Naive thymus-derived CD4-positive, alpha-beta T cell (primary cell): ENCODE results near the gene REM2. TPM values are rescaled to one million over a fixed set of nuclear protein-coding genes. Genes with fewer than 3 reads are reported as not detected.

ENCODE experiments used
- ATAC-seq: fragments of 150-1000 bp; cut with Tn5 transposase; 2 replicates; pipeline ENCODE4 v1.10.0; 2021; ENCODE audit warnings: mild to moderate bottlenecking, moderate library complexity
- CTCF ChIA-PET: fragments of 350-600 bp; sonication (Branson Sonifier 250); formaldehyde crosslinking; loops from one replicate; lab custom pipeline; 2021; ENCODE audit warnings: antibody characterized with exemption; lab: Charles Lee
- POLR2A ChIA-PET: fragments of 350-600 bp; sonication (Branson Sonifier 250); formaldehyde crosslinking; loops from one replicate; lab custom pipeline; 2021; ENCODE audit warnings: antibody characterized with exemption, inconsistent platforms; lab: Charles Lee
- DNase-seq, 9 donors: peaks; one replicate each; pipeline versions ENCODE4 v3.0.0 to v3.0.0-alpha.2; 2020 to 2022; ENCODE audit warnings: mixed read lengths in 1 of 9
- H3K27ac ChIP-seq: one replicate; pipeline ENCODE4 v1.7.0; 2013; ENCODE audit warnings: mild to moderate bottlenecking, low read depth, low read length, moderate library complexity
- H3K27me3 ChIP-seq, 2 donors: one replicate each; pipeline ENCODE4 v1.7.0; 2013; ENCODE audit warnings: low read length in 2 of 2, mild to moderate bottlenecking in 2 of 2, moderate library complexity in 2 of 2; ENCODE audit not compliant: control insufficient read depth in 2 of 2, insufficient read depth in 2 of 2
- H3K36me3 ChIP-seq, 3 experiments: 1 replicate in 2 of 3; 2 replicates in 1 of 3; pipeline ENCODE4 v1.7.0; 2013; ENCODE audit warnings: low read length in 3 of 3, mild to moderate bottlenecking in 3 of 3, moderate library complexity in 1 of 3; ENCODE audit not compliant: insufficient read depth in 3 of 3, control insufficient read depth in 2 of 3
- H3K4me1 ChIP-seq, 2 donors: one replicate each; pipeline ENCODE4 v1.7.0; 2013; ENCODE audit warnings: low read length in 2 of 2, mild to moderate bottlenecking in 2 of 2, moderate library complexity in 1 of 2; ENCODE audit not compliant: control insufficient read depth in 2 of 2, insufficient read depth in 2 of 2
- H3K4me3 ChIP-seq: 2 replicates; pipeline ENCODE4 v1.7.0; 2013; ENCODE audit warnings: mild to moderate bottlenecking, low read length
- H3K9me3 ChIP-seq, 3 experiments: 1 replicate in 2 of 3; 2 replicates in 1 of 3; pipeline ENCODE4 v1.7.0; 2013; ENCODE audit warnings: low read length in 3 of 3; ENCODE audit not compliant: control insufficient read depth in 2 of 3
- H3K27ac Mint-ChIP-seq, 9 donors: one replicate each; pipeline ENCODE4 v1.8.0; 2020 to 2022; ENCODE audit warnings: mixed read lengths in 9 of 9, mild to moderate bottlenecking in 8 of 9, moderate library complexity in 5 of 9, inconsistent platforms in 2 of 9
- H3K27me3 Mint-ChIP-seq, 5 donors: one replicate each; pipeline ENCODE4 v1.8.0; 2021 to 2022; ENCODE audit warnings: mixed read lengths in 5 of 5, mild to moderate bottlenecking in 1 of 5
- H3K36me3 Mint-ChIP-seq, 5 donors: one replicate each; pipeline ENCODE4 v1.8.0; 2020 to 2022; ENCODE audit warnings: mixed read lengths in 5 of 5, mild to moderate bottlenecking in 3 of 5, inconsistent platforms in 1 of 5
- H3K4me1 Mint-ChIP-seq, 7 donors: one replicate each; pipeline ENCODE4 v1.8.0; 2020 to 2022; ENCODE audit warnings: mixed read lengths in 7 of 7, mild to moderate bottlenecking in 3 of 7, inconsistent platforms in 1 of 7
- H3K4me3 Mint-ChIP-seq, 10 donors: one replicate each; pipeline ENCODE4 v1.8.0; 2020 to 2022; ENCODE audit warnings: mild to moderate bottlenecking in 10 of 10, mixed read lengths in 10 of 10, moderate library complexity in 6 of 10, inconsistent platforms in 2 of 10
- H3K9me3 Mint-ChIP-seq, 11 donors: one replicate each; pipeline ENCODE4 v1.8.0; 2020 to 2022; ENCODE audit warnings: mixed read lengths in 11 of 11, mild to moderate bottlenecking in 4 of 11, inconsistent platforms in 1 of 11, moderate library complexity in 1 of 11
- intact Hi-C, 2 donors: fragments of 100-400 bp; cut with micrococcal nuclease; formaldehyde crosslinking; loops; one replicate each; pipeline ENCODE4 v1.15.1; 2023
- polyA plus RNA-seq, 2 donors: library from polyadenylated mRNA; unstranded; fragments of 300-500 nt; fragmentation: Illumina TruSeq; gene quantifications; one replicate each; pipeline ENCODE4 v1.2.3, GENCODE V29; 2021
- total RNA-seq, 6 experiments: library from RNA in 5 of 6; stranded (reverse) in 5 of 6; gene quantifications; 1 replicate in 5 of 6; 2 replicates in 1 of 6; pipeline ENCODE4 v1.2.3 and lab custom pipeline; 2021 to 2026

REM2 gene
- total and polyA plus RNA-seq, 7 experiments from 2014 or later = 0.58 to 8.6 (median 3.9) TPM

DNA sequence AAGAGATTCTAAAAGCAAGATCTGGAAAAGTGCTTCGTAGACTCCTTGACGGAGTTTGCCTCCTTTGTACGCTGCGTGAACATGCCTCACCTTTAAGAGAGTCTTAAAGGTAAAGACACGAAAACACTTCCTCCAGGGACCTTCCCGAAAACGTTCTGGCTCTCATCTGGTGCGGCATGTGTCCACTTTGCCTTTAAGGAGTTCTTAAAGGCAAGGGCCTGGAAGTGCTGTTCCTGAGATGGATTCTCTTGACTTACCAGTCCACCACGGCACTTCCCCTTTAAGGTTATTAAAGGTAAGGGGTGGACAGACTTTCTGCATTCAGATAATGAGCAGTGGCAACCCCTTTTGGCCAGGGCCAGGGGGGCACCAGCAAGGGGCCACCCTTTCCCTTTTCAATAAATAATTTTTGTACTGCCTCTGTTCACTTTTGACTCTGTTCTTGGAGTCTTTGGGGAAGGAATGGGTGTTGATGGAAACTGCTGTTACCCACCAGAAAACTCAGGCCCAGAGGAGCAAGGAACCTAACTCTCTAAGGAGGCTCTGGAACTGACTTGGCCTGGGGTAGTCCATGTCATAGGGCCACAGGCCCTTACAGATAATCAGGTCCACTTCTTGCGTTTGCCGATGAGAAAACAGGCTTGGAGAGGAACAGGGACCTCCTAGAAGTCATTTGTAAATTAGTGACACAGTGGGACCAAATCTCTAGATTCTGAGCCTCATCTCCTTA, 4.4 kb downstream of the REM2 start:
- DNase-seq = peak in 6 of 9 donors; percentile 6 to 56 (median 41)
- no peaks in the 10 kb centered on the region for H3K36me3 ChIP-seq
- Mint-ChIP-seq H3K36me3 (peaks cover 0 to 10% (median 5%) of the 10 kb centered on the region in 5 donors), H3K27ac (peak overlapping the region; percentile 85 to 98 (median 96)), H3K4me1 (peaks cover 37 to 72% (median 65%) of the 10 kb centered on the region in 7 donors), H3K9me3 (no peaks in the 10 kb centered on the region), H3K4me3 (peak overlapping the region; percentile 88 to 100 (median 92)), H3K27me3 (peaks cover 0 to 21% (median 0%) of the 10 kb centered on the region in 5 donors)
- H3K9me3 ChIP-seq = no peaks in the 10 kb centered on the region
- POLR2A ChIA-PET = interaction anchor here (1.2 to 10.6 kb wide), 8 partner anchors 9 to 317 kb away, joined by 3 to 145 read pairs (median 4); partner anchors contain the start of genes DAD1, LRP10 and PRMT5
- intact Hi-C loops = loop anchor here (1.0 to 5.0 kb wide), 6 partner anchors 13 to 121 kb away; partner anchors contain the start of genes LRP10 (in 1 of the 2), MRPL52 (in 1 of the 2), OXA1L (in 1 of the 2) and PRMT5 (in 1 of the 2)
- peak overlapping the region; percentile 77 for H3K4me3 ChIP-seq
- peaks cover 21 to 53% of the 10 kb centered on the region in 2 donors for H3K4me1 ChIP-seq
- H3K27me3 ChIP-seq = no peaks in the 10 kb centered on the region
- ATAC-seq = peak; percentile 47
- CTCF ChIA-PET = interaction anchor here (0.7 to 8.0 kb wide), 6 partner anchors 15 to 408 kb away, joined by 3 to 75 read pairs (median 9); partner anchors contain the start of genes LRP10 and RBM23
- H3K27ac ChIP-seq = peak overlapping the region; percentile 75

DNA sequence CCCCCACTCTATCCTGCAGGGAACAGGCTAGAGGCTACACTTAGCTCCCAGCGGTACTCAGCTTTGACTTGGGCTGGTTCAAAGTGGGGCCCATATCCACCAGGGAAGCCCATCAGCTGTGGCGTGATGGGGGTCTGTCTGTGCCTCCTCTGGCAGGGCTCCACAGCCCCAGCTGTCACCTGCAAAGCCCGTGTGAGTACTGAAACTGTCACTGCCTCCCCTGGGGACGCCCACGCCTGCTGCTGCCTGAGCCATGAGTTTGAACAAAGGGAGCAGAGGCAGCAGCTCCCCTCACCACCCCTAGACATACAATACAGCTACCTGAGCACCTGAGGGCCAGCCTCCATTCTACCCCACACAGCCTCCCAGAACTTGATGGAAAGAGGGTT, 5.0 kb downstream of the REM2 start:
- peaks cover 0 to 10% (median 6%) of the 10 kb centered on the region in 5 donors for H3K36me3 Mint-ChIP-seq
- intact Hi-C loops = loop anchor here (1.0 to 5.0 kb wide), 6 partner anchors 12 to 122 kb away; partner anchors contain the start of genes RBM23 (in 2 of the 2), LRP10 (in 1 of the 2), MRPL52 (in 1 of the 2) and OXA1L (in 1 of the 2)
- peaks cover 0 to 19% (median 0%) of the 10 kb centered on the region in 5 donors for H3K27me3 Mint-ChIP-seq
- peak overlapping the region; percentile 77 for H3K4me3 ChIP-seq
- POLR2A ChIA-PET = interaction anchor here (1.2 to 10.6 kb wide), 7 partner anchors 8 to 299 kb away, joined by 3 to 145 read pairs (median 5); partner anchors contain the start of genes DAD1, LRP10 and RBM23
- peak overlapping the region; percentile 75 for H3K27ac ChIP-seq
- H3K4me3 Mint-ChIP-seq = peak overlapping the region; percentile 88 to 100 (median 92)
- ATAC-seq (peak; percentile 18), DNase-seq (peak in 6 of 9 donors; percentile 28 to 53 (median 42))
- no peaks in the 10 kb centered on the region for H3K27me3 ChIP-seq
- peaks cover 37 to 68% (median 59%) of the 10 kb centered on the region in 7 donors for H3K4me1 Mint-ChIP-seq
- CTCF ChIA-PET = interaction anchor here (0.7 to 8.0 kb wide), 5 partner anchors 12 to 409 kb away, joined by 3 to 75 read pairs (median 8); partner anchors contain the start of genes LRP10 and RBM23
- H3K9me3 Mint-ChIP-seq = no peaks in the 10 kb centered on the region
- H3K36me3 ChIP-seq = no peaks in the 10 kb centered on the region
- peaks cover 21 to 53% of the 10 kb centered on the region in 2 donors for H3K4me1 ChIP-seq
- peak overlapping the region; percentile 85 to 98 (median 96) for H3K27ac Mint-ChIP-seq
- no peaks in the 10 kb centered on the region for H3K9me3 ChIP-seq

DNA sequence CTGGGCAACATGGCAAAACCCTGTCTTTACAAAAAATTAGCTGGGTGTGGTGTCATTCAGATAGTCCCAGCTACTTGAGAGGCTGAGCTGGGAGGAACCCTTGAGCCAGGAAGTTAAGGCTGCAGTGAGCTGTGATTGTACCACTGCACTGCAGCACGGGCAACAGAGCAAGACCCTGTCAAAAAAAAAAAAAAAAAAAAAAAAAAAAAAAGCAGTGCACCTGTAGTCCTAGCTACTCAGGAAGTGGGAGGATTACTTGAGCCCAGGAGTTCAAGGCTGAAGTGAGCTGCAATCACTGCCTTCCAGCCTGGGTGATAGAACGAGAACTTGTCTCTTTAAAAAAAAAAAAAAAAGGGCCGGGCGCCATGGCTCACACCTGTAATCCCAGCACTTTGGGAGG, 5.6 kb downstream of the REM2 start:
- H3K27me3 Mint-ChIP-seq = peaks cover 0 to 16% (median 0%) of the 10 kb centered on the region in 5 donors
- H3K4me3 ChIP-seq = peak overlapping the region; percentile 77
- DNase-seq = peak in 5 of 9 donors; percentile 14 to 48 (median 29)
- peaks cover 0 to 15% (median 8%) of the 10 kb centered on the region in 5 donors for H3K36me3 Mint-ChIP-seq
- H3K27me3 ChIP-seq = no peaks in the 10 kb centered on the region
- H3K9me3 Mint-ChIP-seq = no peaks in the 10 kb centered on the region
- H3K9me3 ChIP-seq = no peaks in the 10 kb centered on the region
- ATAC-seq = no peak
- intact Hi-C loops = loop anchor here (1.0 to 5.0 kb wide), 2 partner anchors 31 to 61 kb away; partner anchors contain the start of genes MRPL52 (in 1 of the 2) and RBM23 (in 1 of the 2)
- H3K27ac Mint-ChIP-seq = peak overlapping the region; percentile 42 to 98 (median 96)
- CTCF ChIA-PET = interaction anchor here (0.6 to 8.0 kb wide), 13 partner anchors 8 to 944 kb away, joined by 3 to 75 read pairs (median 5); partner anchors contain the start of genes LRP10 and RBM23
- POLR2A ChIA-PET = interaction anchor here (0.7 to 10.6 kb wide), 9 partner anchors 8 to 1046 kb away, joined by 3 to 145 read pairs (median 5); partner anchors contain the start of genes DAD1, LRP10 and RBM23
- peak overlapping the region; percentile 33 to 100 (median 92) for H3K4me3 Mint-ChIP-seq
- peak overlapping the region; percentile 75 for H3K27ac ChIP-seq
- H3K36me3 ChIP-seq = no peaks in the 10 kb centered on the region
- H3K4me1 Mint-ChIP-seq = peaks cover 34 to 61% (median 53%) of the 10 kb centered on the region in 7 donors
- H3K4me1 ChIP-seq = peaks cover 21 to 47% of the 10 kb centered on the region in 2 donors

DNA sequence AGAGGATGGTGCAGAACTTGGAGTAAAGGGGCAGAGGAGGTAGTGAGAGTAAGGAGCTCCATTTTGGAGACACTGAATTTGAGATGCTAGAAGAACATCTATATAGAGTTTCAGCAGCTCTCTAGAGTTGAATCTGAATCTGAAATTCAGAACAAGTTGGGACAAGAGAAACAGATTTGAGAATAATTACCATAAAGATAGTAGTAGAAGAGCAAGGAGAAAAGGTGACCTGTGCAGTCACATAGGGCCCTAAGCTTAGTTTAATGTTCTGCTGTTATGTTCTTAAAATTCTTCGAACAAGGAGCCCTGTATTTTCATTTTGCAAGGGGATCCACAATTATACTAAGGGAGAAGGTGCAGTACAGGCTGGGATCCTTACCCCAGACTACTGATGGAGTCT, 7.4 kb downstream of the REM2 start:
- Histone ChIP-seq H3K4me3 (no peak overlapping the region), H3K9me3 (no peaks in the 10 kb centered on the region), H3K4me1 (peaks cover 21 to 40% of the 10 kb centered on the region in 2 donors), H3K27me3 (no peaks in the 10 kb centered on the region), H3K36me3 (no peaks in the 10 kb centered on the region), H3K27ac (no peak overlapping the region)
- Mint-ChIP-seq H3K27ac (peak overlapping the region in 6 of 9 donors; percentile 3 to 96 (median 43)), H3K4me1 (peaks cover 29 to 47% (median 39%) of the 10 kb centered on the region in 7 donors), H3K27me3 (peaks cover 0 to 11% (median 0%) of the 10 kb centered on the region in 5 donors), H3K36me3 (peaks cover 0 to 15% (median 12%) of the 10 kb centered on the region in 5 donors), H3K4me3 (peak overlapping the region in 5 of 10 donors; percentile 1 to 100 (median 61)), H3K9me3 (no peaks in the 10 kb centered on the region)
- CTCF ChIA-PET = interaction anchor here (0.9 to 3.9 kb wide), 3 partner anchors 9 to 38 kb away, joined by 3 to 18 read pairs (median 4); no protein-coding TSS in a partner anchor
- no peak for DNase-seq
- no peak for ATAC-seq
- POLR2A ChIA-PET = interaction anchor here (0.6 to 10.6 kb wide), 10 partner anchors 10 to 344 kb away, joined by 3 to 145 read pairs (median 3); partner anchors contain the start of genes LRP10 and RBM23
- intact Hi-C loops = no loop called here

DNA sequence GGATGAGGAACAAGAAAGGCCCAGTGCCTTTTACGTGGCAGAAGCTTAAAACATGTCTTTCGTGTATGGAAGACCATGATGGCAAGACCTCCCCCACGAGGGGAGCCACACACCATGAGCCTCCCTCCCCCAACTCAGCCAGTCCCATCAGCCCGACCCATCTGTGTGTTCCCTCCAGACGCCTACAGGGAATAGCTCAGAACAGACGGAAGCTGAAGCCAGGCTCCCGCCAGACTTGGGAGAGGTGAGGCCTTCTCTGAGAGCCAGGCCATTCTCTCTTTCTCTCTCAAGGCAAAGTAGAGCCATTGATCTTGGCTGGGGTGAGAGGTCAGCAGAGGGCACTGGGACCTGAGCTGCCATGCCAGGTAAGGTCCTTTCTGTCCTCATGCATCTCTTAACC, 9.5 kb downstream of the REM2 start:
- ATAC-seq (no peak), DNase-seq (no peak)
- intact Hi-C loops = no loop called here
- Mint-ChIP-seq H3K9me3 (no peaks in the 10 kb centered on the region), H3K27me3 (no peaks in the 10 kb centered on the region), H3K36me3 (peaks cover 0 to 15% (median 12%) of the 10 kb centered on the region in 5 donors), H3K27ac (no peak overlapping the region), H3K4me3 (no peak overlapping the region), H3K4me1 (peaks cover 21 to 31% (median 24%) of the 10 kb centered on the region in 7 donors)
- Histone ChIP-seq H3K27me3 (no peaks in the 10 kb centered on the region), H3K4me1 (peaks cover 10 to 25% of the 10 kb centered on the region in 2 donors), H3K9me3 (no peaks in the 10 kb centered on the region), H3K27ac (no peak overlapping the region), H3K4me3 (no peak overlapping the region), H3K36me3 (peaks cover 0 to 3% (median 0%) of the 10 kb centered on the region in 3 experiments)
- ChIA-PET CTCF (interaction anchor here (1.4 to 1.7 kb wide), 3 partner anchors 10 to 20 kb away, joined by 3 to 6 read pairs (median 3); no protein-coding TSS in a partner anchor), POLR2A (no interaction called here)
